ENCODE data around the gene UNC93B1. TPM values are rescaled to one million over a fixed set of nuclear protein-coding genes. Genes with fewer than 3 reads are reported as not detected.
A peak's percentile ranks its signal among the peaks of the same experiment; 100 is the strongest.

Gene UNC93B1
- total RNA-seq, 2 experiments from 2014 or later: 18.4 to 19.0 TPM

GRCh38 chr11:68043349-68044144 is 39.6 kb upstream of the UNC93B1 start:
- H3K36me3 Mint-ChIP-seq (ENCODE audit: low read depth): peaks cover 7% of the 10 kb centered on the region
- intact Hi-C loops (cut with micrococcal nuclease): loop anchor here (5.0 kb wide), 1 partner anchor 36 kb away; no protein-coding TSS in a partner anchor

GRCh38 chr11:68043029-68043348 is 39.1 kb upstream of the UNC93B1 start:
- Mint-ChIP-seq H3K27ac (no peak overlapping the region), H3K9me3 (no peaks in the 10 kb centered on the region), H3K27me3 (ENCODE audit: low read depth) (no peaks in the 10 kb centered on the region), H3K36me3 (ENCODE audit: low read depth) (peaks cover 7% of the 10 kb centered on the region), H3K4me1 (ENCODE audit: low read depth) (peaks cover 13% of the 10 kb centered on the region), H3K4me3 (no peak overlapping the region)
- no peak for DNase-seq
- intact Hi-C loops (cut with micrococcal nuclease): loop anchor here (5.0 kb wide), 1 partner anchor 36 kb away; no protein-coding TSS in a partner anchor
- CTCF ChIA-PET: no interaction called here

More at GRCh38 chr11:68043349-68044144, 39.6 kb upstream of the UNC93B1 start:
- Mint-ChIP-seq H3K4me3 (no peak overlapping the region), H3K4me1 (ENCODE audit: low read depth) (peaks cover 12% of the 10 kb centered on the region), H3K27me3 (ENCODE audit: low read depth) (no peaks in the 10 kb centered on the region), H3K27ac (no peak overlapping the region), H3K9me3 (no peaks in the 10 kb centered on the region)
- DNase-seq: no peak
- CTCF ChIA-PET: no interaction called here

- Mint-ChIP-seq H3K27me3 (ENCODE audit: low read depth) (no peaks in the 10 kb centered on the region), H3K4me1 (ENCODE audit: low read depth) (peaks cover 17% of the 10 kb centered on the region), H3K27ac (no peak overlapping the region), H3K9me3 (no peaks in the 10 kb centered on the region), H3K4me3 (no peak overlapping the region), H3K36me3 (ENCODE audit: low read depth) (peaks cover 7% of the 10 kb centered on the region)
- CTCF ChIA-PET: no interaction called here
- intact Hi-C loops (cut with micrococcal nuclease): loop anchor here (5.0 kb wide), 1 partner anchor 35 kb away; no protein-coding TSS in a partner anchor
- no peak for DNase-seq
These were observed 38.5 kb upstream of the UNC93B1 start for GRCh38 chr11:68042219-68043028.

GRCh38 chr11:68041617-68042218 is 37.8 kb upstream of the UNC93B1 start:
- Mint-ChIP-seq H3K4me1 (ENCODE audit: low read depth) (peaks cover 24% of the 10 kb centered on the region), H3K27me3 (ENCODE audit: low read depth) (no peaks in the 10 kb centered on the region), H3K36me3 (ENCODE audit: low read depth) (peaks cover 6% of the 10 kb centered on the region), H3K27ac (peak overlapping the region; percentile 55), H3K9me3 (no peaks in the 10 kb centered on the region), H3K4me3 (no peak overlapping the region)
- CTCF ChIA-PET: interaction anchor here (0.6 kb wide), 1 partner anchor 58 kb away, joined by 3 read pairs; no protein-coding TSS in a partner anchor
- DNase-seq: no peak
- intact Hi-C loops (cut with micrococcal nuclease): loop anchor here (5.0 kb wide), 1 partner anchor 34 kb away; no protein-coding TSS in a partner anchor

- Mint-ChIP-seq H3K27me3 (ENCODE audit: low read depth) (no peaks in the 10 kb centered on the region), H3K27ac (peak overlapping the region; percentile 88), H3K36me3 (ENCODE audit: low read depth) (peaks cover 6% of the 10 kb centered on the region), H3K9me3 (no peaks in the 10 kb centered on the region), H3K4me1 (ENCODE audit: low read depth) (peaks cover 24% of the 10 kb centered on the region), H3K4me3 (peak overlapping the region; percentile 86)
- DNase-seq: no peak
- intact Hi-C loops (cut with micrococcal nuclease): loop anchor here (1.0 to 5.0 kb wide), 2 partner anchors 34 to 80 kb away; partner anchors contain the start of gene CHKA
- CTCF ChIA-PET: interaction anchor here (0.6 to 0.9 kb wide), 2 partner anchors 37 to 59 kb away, joined by 3 read pairs; no protein-coding TSS in a partner anchor
These were observed 37.2 kb upstream of the UNC93B1 start for GRCh38 chr11:68040957-68041591.

- CTCF ChIA-PET: interaction anchor here (0.9 kb wide), 1 partner anchor 38 kb away, joined by 3 read pairs; no protein-coding TSS in a partner anchor
- H3K4me3 Mint-ChIP-seq: peak overlapping the region; percentile 86
- H3K4me1 Mint-ChIP-seq (ENCODE audit: low read depth): peaks cover 24% of the 10 kb centered on the region
- H3K27me3 Mint-ChIP-seq (ENCODE audit: low read depth): no peaks in the 10 kb centered on the region
- DNase-seq: peak; percentile 75
- no peaks in the 10 kb centered on the region for H3K9me3 Mint-ChIP-seq
- intact Hi-C loops (cut with micrococcal nuclease): loop anchor here (1.0 to 5.0 kb wide), 2 partner anchors 33 to 81 kb away; partner anchors contain the start of gene CHKA
- peak overlapping the region; percentile 88 for H3K27ac Mint-ChIP-seq
- peaks cover 4% of the 10 kb centered on the region for H3K36me3 Mint-ChIP-seq (ENCODE audit: low read depth)
These were observed 36.4 kb upstream of the UNC93B1 start for GRCh38 chr11:68040101-68040956.

GRCh38 chr11:68039526-68040086 is 35.7 kb upstream of the UNC93B1 start:
- peak overlapping the region; percentile 86 for H3K4me3 Mint-ChIP-seq
- H3K27ac Mint-ChIP-seq: peak overlapping the region; percentile 88
- DNase-seq: no peak
- H3K4me1 Mint-ChIP-seq (ENCODE audit: low read depth): peaks cover 24% of the 10 kb centered on the region
- no peaks in the 10 kb centered on the region for H3K9me3 Mint-ChIP-seq
- no peaks in the 10 kb centered on the region for H3K27me3 Mint-ChIP-seq (ENCODE audit: low read depth)
- intact Hi-C loops (cut with micrococcal nuclease): loop anchor here (1.0 to 10.0 kb wide), 6 partner anchors 9 to 535 kb away; partner anchors contain the start of genes CDK2AP2, CHKA, NDUFS8 and PITPNM1
- CTCF ChIA-PET: no interaction called here
- peaks cover 4% of the 10 kb centered on the region for H3K36me3 Mint-ChIP-seq (ENCODE audit: low read depth)

- intact Hi-C loops (cut with micrococcal nuclease): loop anchor here (1.0 to 10.0 kb wide), 4 partner anchors 9 to 534 kb away; partner anchors contain the start of genes CDK2AP2, NDUFS8 and PITPNM1
- Mint-ChIP-seq H3K27me3 (ENCODE audit: low read depth) (no peaks in the 10 kb centered on the region), H3K36me3 (ENCODE audit: low read depth) (peaks cover 3% of the 10 kb centered on the region), H3K9me3 (no peaks in the 10 kb centered on the region), H3K4me1 (ENCODE audit: low read depth) (peaks cover 24% of the 10 kb centered on the region), H3K4me3 (peak within 1 kb of the TSS; percentile 86), H3K27ac (peak within 1 kb of the TSS; percentile 88)
- DNase-seq: peak; percentile 70
- CTCF ChIA-PET: interaction anchor here (0.6 to 0.9 kb wide), 2 partner anchors 48 to 356 kb away, joined by 3 read pairs; no protein-coding TSS in a partner anchor
These were observed 35.0 kb upstream of the UNC93B1 start, which contains the start of gene TCIRG1 for GRCh38 chr11:68038718-68039525. TCIRG1 (plus strand) TSS chr11:68039025; CDS start chr11:68041272, 2,247 bp downstream.

GRCh38 chr11:68038226-68038717 is 34.4 kb upstream of the UNC93B1 start:
- peak overlapping the region; percentile 86 for H3K4me3 Mint-ChIP-seq
- H3K27me3 Mint-ChIP-seq (ENCODE audit: low read depth): no peaks in the 10 kb centered on the region
- intact Hi-C loops (cut with micrococcal nuclease): loop anchor here (10.0 kb wide), 3 partner anchors 167 to 533 kb away; partner anchors contain the start of genes CDK2AP2 and PITPNM1
- CTCF ChIA-PET: interaction anchor here (0.6 to 0.9 kb wide), 2 partner anchors 49 to 357 kb away, joined by 3 read pairs; no protein-coding TSS in a partner anchor
- no peaks in the 10 kb centered on the region for H3K9me3 Mint-ChIP-seq
- DNase-seq: no peak
- peaks cover 24% of the 10 kb centered on the region for H3K4me1 Mint-ChIP-seq (ENCODE audit: low read depth)
- H3K27ac Mint-ChIP-seq: peak overlapping the region; percentile 88
- H3K36me3 Mint-ChIP-seq (ENCODE audit: low read depth): peaks cover 5% of the 10 kb centered on the region

All from activated naive CD4-positive, alpha-beta T cell treated with anti-CD3 and anti-CD28 coated beads for 36 hours (primary cell).